Glomerular visceral epithelial cell (primary cell): ENCODE results near the gene TMEM132D.

Source experiments
- DNase-seq: peaks from one replicate; pipeline ENCODE4 v3.0.0-alpha.2; 2016; ENCODE audit errors: extremely low spot score

TMEM132D gene

GRCh38 chr12:129660946-129661345 is 242.9 kb downstream of the TMEM132D start:
- no peak for DNase-seq

- DNase-seq = no peak
Observed at GRCh38 chr12:129659961-129660622, 243.7 kb downstream of the TMEM132D start.

DNA sequence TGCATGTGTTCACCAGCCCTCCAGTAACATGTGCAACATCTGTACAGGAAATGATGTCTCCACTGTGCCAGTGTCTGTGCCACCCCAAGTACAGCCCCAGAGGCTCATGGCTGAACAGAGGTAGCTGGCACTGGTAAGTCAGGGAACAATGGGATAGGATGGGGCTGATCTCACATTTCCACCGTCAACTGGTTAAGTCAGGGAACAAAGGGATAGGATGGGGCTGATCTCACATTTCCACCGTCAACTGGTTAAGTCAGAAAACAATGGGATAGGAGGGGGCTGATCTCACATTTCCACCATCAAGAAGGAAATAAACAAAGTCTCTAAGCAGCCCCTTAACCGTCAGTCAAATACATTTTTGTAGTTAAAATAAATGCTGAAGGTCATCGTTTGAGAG is 246.6 kb downstream of the TMEM132D start:
- no peak for DNase-seq

GRCh38 chr12:129651951-129652350 is 251.9 kb downstream of the TMEM132D start:
- no peak for DNase-seq

- no peak for DNase-seq
Observed at GRCh38 chr12:129641926-129642325, 261.9 kb downstream of the TMEM132D start.

GRCh38 chr12:129635021-129635685 is 268.7 kb downstream of the TMEM132D start:
- no peak for DNase-seq

GRCh38 chr12:129631316-129631715 is 272.5 kb downstream of the TMEM132D start:
- no peak for DNase-seq

- DNase-seq = no peak
Observed at GRCh38 chr12:129629901-129630300, 273.9 kb downstream of the TMEM132D start.

DNA sequence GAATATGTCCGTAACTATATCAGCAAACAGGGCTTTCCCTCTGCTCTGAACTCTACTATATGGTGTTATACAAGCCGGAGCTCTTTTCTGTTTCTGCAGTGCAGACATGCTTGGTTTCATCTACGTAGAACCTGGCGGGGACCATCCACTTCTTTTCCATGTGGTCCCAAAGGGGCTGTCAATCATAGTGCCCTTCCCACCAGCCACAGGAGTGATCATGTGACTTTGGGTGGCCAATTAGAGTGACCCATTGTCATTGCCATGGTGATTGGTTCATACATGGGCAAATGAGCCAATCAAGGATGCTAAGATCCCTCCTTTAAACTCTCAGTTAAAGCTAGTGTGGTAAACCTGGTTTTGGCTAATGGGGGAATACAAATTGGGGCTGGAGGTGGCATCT is 281.3 kb downstream of the TMEM132D start:
- DNase-seq = no peak

DNA sequence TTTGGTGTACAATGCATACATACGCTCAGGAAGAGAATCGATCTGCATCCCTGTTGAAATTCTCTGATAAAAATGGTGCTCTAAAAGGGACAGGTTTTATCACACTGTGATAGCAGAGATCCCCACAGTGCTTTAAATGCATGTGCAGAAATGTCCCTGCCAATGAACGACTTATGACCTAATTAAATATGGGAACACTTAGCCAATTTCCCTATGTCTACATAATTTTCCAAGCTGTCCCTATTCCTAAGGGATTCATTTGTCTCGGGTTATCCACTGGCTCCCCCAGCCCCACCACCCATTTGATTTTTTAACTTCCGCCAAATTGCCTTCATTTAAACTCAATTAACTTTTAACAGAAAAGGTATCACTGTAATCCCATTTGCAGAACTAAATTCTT is 284.6 kb downstream of the TMEM132D start:
- DNase-seq = no peak

- no peak for DNase-seq
Observed at GRCh38 chr12:129617849-129618248, 286.0 kb downstream of the TMEM132D start.

DNA sequence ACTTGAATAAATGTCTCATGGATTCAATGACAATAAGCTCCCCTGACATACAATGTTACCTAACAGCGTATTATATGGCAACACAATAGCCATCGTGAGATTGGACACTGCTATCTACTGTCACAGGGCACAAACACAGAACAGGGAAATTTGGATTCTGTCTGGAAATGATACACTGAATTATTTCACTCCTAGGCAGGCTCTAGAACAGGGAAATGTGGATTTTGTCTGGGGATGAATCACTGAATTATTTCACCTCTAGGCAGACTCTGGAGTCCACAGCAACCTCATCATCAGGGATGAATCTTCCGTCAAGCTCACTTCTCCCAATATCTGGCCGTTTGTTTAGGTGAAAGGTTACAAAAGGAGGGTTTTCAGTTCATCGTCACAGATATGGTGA is 288.8 kb downstream of the TMEM132D start:
- DNase-seq = no peak

DNA sequence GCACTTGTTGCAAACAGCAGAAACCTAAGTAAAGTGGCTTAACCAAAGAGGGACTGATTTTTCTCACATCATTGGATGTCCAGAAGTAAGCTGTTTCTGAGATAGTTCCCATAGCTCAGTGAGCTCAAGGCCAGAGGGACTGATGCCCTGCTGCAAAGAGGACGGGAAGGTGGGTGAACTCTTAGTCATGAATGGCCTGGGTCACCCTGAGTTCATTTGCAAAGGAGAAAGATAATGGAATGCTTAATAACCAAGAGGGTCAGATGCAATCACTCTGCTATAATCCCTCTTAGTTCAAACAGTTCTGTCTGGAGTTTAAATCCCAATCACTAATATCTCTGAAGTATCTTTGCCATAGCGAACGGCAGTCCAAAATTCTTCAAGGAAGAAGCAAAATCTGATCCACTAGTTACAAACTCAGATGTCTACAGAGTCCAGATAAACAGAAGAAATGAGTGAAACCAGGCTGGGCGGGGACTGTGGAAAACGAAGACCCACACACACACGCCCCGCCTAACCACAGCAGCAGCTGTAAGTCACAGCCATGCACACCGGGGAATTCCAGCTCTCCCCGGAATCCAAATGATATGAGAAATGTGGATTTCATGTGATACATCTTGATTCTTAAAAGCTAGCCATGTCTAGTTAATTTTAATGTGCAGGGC is 289.5 kb downstream of the TMEM132D start:
- DNase-seq = no peak

- DNase-seq = no peak
Observed at GRCh38 chr12:129613314-129613713, 290.5 kb downstream of the TMEM132D start.

DNA sequence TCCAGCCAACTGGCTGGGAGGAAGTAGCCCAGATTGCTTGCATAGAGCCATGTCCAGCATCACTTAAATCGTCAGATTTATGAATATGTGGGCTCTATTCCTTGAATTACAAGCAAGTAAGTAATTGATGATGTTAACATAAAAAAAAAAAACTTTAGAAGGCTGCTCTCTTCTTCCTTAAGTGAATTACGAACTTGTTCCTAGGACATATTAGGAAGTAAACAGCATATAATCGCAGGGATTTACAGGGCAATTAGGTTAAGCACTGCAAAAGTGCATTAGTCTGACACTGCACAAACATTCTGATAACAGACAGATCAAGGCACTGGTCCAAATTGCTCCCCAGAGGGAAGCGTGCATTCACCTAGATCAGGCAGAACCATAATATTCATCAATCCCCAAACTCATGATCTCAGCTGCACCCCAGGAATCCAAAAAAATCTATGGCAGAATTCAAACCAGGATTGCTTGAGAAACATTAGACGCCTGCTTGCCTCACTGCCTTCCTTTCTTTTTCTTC is 293.2 kb downstream of the TMEM132D start:
- DNase-seq = no peak

GRCh38 chr12:129607756-129608155 is 296.1 kb downstream of the TMEM132D start:
- DNase-seq = no peak

GRCh38 chr12:129607301-129607700 is 296.5 kb downstream of the TMEM132D start:
- DNase-seq = no peak

DNA sequence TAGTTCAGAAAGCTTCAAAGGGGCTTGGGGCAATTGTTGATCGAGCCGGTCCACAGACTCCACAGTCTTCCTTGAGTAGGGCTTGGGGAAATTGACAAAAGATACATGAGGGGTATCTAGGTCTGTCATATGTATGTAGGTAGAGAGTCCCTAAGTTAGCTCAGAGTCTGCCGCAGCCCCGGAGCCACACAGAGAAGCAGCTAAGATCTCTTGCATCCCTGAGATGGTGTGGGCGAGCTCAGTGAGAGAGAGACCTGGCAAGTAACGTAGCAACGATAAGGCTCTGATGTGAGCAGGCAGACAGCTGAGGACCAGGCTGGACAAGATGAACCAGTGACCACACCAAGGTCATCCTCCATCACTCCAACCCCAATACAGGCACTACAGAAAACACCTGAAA is 297.6 kb downstream of the TMEM132D start:
- DNase-seq = no peak

- no peak for DNase-seq
Observed at GRCh38 chr12:129605666-129606065, 298.2 kb downstream of the TMEM132D start.

- DNase-seq = no peak
Observed at GRCh38 chr12:129604506-129604905, 299.3 kb downstream of the TMEM132D start.

DNA sequence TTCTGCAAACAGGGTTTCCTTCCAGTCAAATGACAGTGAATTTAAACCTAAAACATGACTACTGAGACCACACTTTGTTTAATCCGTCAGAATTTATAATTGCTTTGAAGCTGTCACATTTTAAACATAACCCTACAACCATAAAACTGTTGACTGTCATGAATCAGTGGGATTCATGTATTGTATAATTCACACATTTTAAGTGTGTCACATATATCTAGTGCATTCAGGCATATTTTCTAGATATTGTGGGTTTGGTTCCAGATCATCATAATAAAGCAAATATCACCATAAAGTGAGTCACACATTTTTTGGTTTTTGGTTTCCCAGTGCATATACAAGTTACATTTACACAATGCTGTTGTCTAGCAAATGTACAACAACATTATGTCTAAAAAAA is 304.4 kb downstream of the TMEM132D start:
- no peak for DNase-seq

DNA sequence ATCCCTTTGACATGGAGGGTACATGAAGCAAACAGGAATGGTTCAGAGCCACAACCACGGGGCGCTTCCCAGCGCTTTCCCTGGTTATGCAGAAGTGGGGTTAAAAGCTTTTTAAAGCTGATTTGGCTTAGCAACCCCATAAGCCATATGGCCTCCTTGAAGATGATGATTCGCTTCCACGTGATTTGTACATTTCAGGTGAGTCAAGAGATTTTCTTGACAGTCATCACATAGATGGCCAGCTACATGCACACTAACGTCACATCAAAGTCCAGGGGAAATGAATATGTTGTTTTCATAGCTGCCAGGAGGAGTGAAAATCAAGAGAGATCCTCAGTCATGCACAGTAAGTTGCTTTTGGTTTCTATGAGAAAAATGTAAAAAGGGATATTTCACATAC is 309.7 kb downstream of the TMEM132D start:
- no peak for DNase-seq

GRCh38 chr12:129592449-129592848 is 311.4 kb downstream of the TMEM132D start:
- DNase-seq = no peak
